Thymus (tissue), 11 donors: ENCODE measurements around the gene RAB27B. TPM values are rescaled to one million over a fixed set of nuclear protein-coding genes. Genes with fewer than 3 reads are reported as not detected.

ENCODE experiments used
- DNase-seq, 9 donors: peaks; one replicate each; pipeline ENCODE4 v3.0.0-alpha.2; 2013; ENCODE audit warnings: low spot score in 9 of 9, low read depth in 6 of 9, missing footprints in 1 of 9
- H3K27ac ChIP-seq, 2 donors: one replicate each; pipeline ENCODE4 v1.5.1; 2013; ENCODE audit warnings: control low read depth in 1 of 2, low read depth in 1 of 2, low read length in 1 of 2, mild to moderate bottlenecking in 1 of 2, moderate library complexity in 1 of 2
- H3K27me3 ChIP-seq, 2 donors: one replicate each; pipeline ENCODE4 v1.5.1; 2013; ENCODE audit warnings: low read length in 1 of 2; ENCODE audit not compliant: control insufficient read depth in 2 of 2, insufficient read depth in 1 of 2
- H3K36me3 ChIP-seq, 2 donors: one replicate each; pipeline ENCODE4 v1.5.1; 2013; ENCODE audit warnings: low read length in 1 of 2, mild to moderate bottlenecking in 1 of 2, moderate library complexity in 1 of 2; ENCODE audit not compliant: control insufficient read depth in 2 of 2, insufficient read depth in 2 of 2
- H3K4me1 ChIP-seq, 2 donors: one replicate each; pipeline ENCODE4 v1.5.1; 2013; ENCODE audit warnings: low read length in 2 of 2; ENCODE audit not compliant: control insufficient read depth in 2 of 2, insufficient read depth in 2 of 2
- H3K4me3 ChIP-seq, 2 donors: one replicate each; pipeline ENCODE4 v1.5.1; 2013; ENCODE audit warnings: low read length in 2 of 2, control low read depth in 1 of 2, mild to moderate bottlenecking in 1 of 2
- H3K9me3 ChIP-seq, 2 donors: one replicate each; pipeline ENCODE4 v1.5.1; 2013; ENCODE audit warnings: low read length in 1 of 2, mild to moderate bottlenecking in 1 of 2; ENCODE audit not compliant: control insufficient read depth in 2 of 2, insufficient read depth in 1 of 2
- WGBS: extraction: QIAGEN DNeasy Blood & Tissue Kit; methylation state at CpG from one replicate; pipeline ENCODE4 v1.1.7; 2013; 5-methylcytosine and 5-hydroxymethylcytosine counted together
- polyA plus RNA-seq: library from polyadenylated mRNA; stranded (reverse); fragments of 200-250 nt; gene quantifications from one replicate; pipeline ENCODE4 v1.2.3, GENCODE V29; 2013
- total RNA-seq: library from RNA; stranded (reverse); fragments of 120-200 nt; gene quantifications from one replicate; pipeline ENCODE4 v1.2.4, GENCODE V29; 2013
- donor health status: healthy.

The RAB27B gene
- total and polyA plus RNA-seq, 2 donors = 1.5 to 1.7 TPM

DNA sequence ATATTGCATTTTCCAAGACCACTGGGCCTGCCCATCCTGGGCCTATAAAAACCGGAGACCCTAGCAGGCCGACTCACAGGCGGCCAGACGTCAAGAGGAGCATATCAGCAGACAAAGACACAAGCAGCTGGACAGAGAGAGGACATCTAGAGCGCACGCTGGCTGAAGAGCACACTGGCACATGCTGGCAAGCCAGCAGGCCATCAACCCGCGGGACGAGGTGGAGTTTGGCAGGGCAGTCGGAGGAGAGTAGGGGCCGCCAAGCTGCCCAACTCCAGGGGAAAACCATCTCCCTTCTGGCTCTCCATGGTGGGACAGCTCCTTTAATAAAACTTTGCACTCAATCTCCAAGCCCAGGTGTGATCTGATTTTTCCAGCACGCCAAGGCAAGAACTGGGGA, 36.6 kb upstream of the RAB27B start:
- no peak for DNase-seq
- peaks cover 0 to 3% of the 10 kb centered on the region in 2 donors for H3K4me1 ChIP-seq
- H3K36me3 ChIP-seq = no peaks in the 10 kb centered on the region
- WGBS = over 99% methylated on average over 12 of the region's 12 CpGs
- H3K27ac ChIP-seq = no peak overlapping the region
- H3K27me3 ChIP-seq = no peaks in the 10 kb centered on the region
- H3K4me3 ChIP-seq = no peak overlapping the region
- peaks cover 0 to 4% of the 10 kb centered on the region in 2 donors for H3K9me3 ChIP-seq

DNA sequence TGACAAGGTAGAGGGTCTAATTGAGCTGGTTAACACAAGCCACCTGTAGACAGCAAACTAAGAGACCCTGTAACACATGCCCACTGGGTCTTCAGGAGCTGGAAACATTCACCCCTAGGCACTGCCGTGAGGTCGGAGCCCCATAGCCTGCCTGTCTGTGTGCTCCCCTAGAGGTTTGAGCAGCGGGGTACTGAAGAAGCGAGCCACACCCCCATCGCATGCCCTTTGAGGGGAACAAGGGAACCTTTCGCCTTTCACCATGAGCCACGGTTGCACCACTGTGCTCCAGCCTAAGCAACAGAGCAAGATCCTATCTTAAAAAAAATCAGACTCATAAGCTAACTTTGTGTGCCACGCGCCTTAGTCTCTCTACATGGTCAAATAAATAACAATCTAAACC, 36.2 kb upstream of the RAB27B start:
- Histone ChIP-seq H3K4me1 (peaks cover 0 to under 1% of the 10 kb centered on the region in 2 donors), H3K36me3 (no peaks in the 10 kb centered on the region), H3K27ac (no peak overlapping the region), H3K9me3 (peaks cover 0 to 4% of the 10 kb centered on the region in 2 donors), H3K27me3 (no peaks in the 10 kb centered on the region), H3K4me3 (no peak overlapping the region)
- DNase-seq = no peak
- 99% methylated on average over 9 of the region's 9 CpGs for WGBS

- no peak for DNase-seq
- H3K27ac ChIP-seq = no peak overlapping the region
- H3K27me3 ChIP-seq = no peaks in the 10 kb centered on the region
- WGBS = 95% methylated on average over 1 of the region's 1 CpG
- H3K4me1 ChIP-seq = no peaks in the 10 kb centered on the region
- peaks cover 0 to 4% of the 10 kb centered on the region in 2 donors for H3K9me3 ChIP-seq
- H3K36me3 ChIP-seq = no peaks in the 10 kb centered on the region
- no peak overlapping the region for H3K4me3 ChIP-seq
These were observed 33.5 kb upstream of the RAB27B start for GRCh38 chr18:54794823-54795222.

DNA sequence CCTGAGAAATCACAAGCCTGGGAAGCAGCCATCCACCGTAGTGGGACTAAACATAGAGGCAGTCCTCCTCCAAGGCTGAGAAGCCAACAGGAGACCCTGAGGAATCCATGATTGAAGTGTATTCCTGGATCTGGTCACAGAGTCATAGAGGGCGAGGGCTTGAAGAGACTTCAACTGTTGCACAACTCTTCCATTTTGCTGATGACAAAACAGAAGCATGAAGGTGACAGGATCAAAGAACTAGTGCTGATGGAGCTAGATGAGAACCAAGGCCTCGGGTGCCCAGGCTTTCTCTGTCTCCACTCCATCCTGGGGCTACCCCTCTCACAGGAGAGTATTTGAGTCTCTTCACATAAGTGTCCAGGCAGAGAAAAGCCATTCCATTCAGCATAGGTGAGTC, 30.1 kb upstream of the RAB27B start:
- Histone ChIP-seq H3K36me3 (no peaks in the 10 kb centered on the region), H3K9me3 (no peaks in the 10 kb centered on the region), H3K4me3 (no peak overlapping the region), H3K27ac (no peak overlapping the region), H3K27me3 (no peaks in the 10 kb centered on the region), H3K4me1 (no peaks in the 10 kb centered on the region)
- no peak for DNase-seq
- 96% methylated on average over 3 of the region's 3 CpGs for WGBS

GRCh38 chr18:54801374-54801773, 26.9 kb upstream of the RAB27B start:
- no peak for DNase-seq
- Histone ChIP-seq H3K27me3 (no peaks in the 10 kb centered on the region), H3K4me1 (peaks cover 0 to 2% of the 10 kb centered on the region in 2 donors), H3K27ac (no peak overlapping the region), H3K9me3 (no peaks in the 10 kb centered on the region), H3K4me3 (no peak overlapping the region), H3K36me3 (no peaks in the 10 kb centered on the region)
- WGBS = 92% methylated on average over 1 of the region's 1 CpG

DNA sequence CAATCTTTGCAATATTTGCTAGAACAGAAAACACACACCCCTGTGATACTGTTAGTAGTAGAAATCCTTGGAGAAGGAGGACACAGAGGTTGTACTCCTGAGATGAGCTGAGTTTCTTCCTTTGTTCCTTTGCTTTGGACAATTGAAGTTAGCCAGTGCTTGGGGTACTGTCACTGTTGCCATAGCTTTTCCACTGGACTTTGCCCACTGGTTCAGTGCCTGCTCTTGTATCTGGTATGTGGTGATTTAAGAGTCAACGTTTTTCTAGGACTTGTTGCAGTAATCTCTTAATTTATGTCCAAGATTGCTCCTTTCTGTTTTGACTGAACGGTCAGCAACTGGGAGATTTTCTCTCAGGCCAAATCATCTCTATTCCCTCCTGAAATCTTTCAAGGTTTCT, 26.1 kb upstream of the RAB27B start:
- H3K36me3 ChIP-seq = no peaks in the 10 kb centered on the region
- peaks cover 0 to 2% of the 10 kb centered on the region in 2 donors for H3K4me1 ChIP-seq
- no peak overlapping the region for H3K4me3 ChIP-seq
- H3K27ac ChIP-seq = no peak overlapping the region
- no peak for DNase-seq
- H3K9me3 ChIP-seq = no peaks in the 10 kb centered on the region
- WGBS = 89% methylated on average over 2 of the region's 2 CpGs
- no peaks in the 10 kb centered on the region for H3K27me3 ChIP-seq

DNA sequence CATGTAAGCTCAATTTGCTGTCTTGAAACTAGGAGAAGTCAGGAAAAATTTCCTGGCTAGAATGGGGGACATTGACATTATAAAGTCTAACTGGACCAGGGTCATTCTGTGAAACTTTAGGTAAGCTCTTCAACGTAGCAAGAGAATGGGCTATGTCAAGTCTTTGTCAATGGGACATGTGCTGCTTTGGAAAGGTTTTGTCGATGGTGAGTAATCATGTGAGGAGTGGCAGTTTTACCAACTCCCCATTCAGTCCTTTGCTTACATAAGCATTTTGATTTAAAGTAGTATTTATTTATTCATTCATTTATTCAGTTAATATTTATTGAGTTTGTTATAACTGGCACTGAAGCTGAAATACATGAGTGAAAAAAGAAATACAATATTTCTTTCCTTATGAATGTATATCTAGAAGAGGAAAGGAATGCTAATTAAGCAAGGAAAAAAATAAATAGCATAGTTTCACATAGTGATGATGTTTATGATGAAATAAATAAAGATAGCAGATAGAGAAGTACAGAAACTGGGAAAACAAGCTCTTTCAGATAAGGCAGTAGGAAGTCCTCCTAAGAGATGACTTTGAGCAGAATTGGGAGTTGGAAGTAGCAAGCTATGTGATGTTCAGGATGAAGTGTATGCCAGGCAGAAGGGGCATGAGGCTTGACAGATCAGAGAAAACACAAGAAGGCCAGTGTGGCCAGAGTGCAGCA, 25.4 kb upstream of the RAB27B start:
- H3K4me1 ChIP-seq = peaks cover 0 to 2% of the 10 kb centered on the region in 2 donors
- no peaks in the 10 kb centered on the region for H3K9me3 ChIP-seq
- H3K27me3 ChIP-seq = no peaks in the 10 kb centered on the region
- no peak overlapping the region for H3K4me3 ChIP-seq
- no peak for DNase-seq
- no peaks in the 10 kb centered on the region for H3K36me3 ChIP-seq
- H3K27ac ChIP-seq = no peak overlapping the region
- WGBS = 96% methylated on average over 2 of the region's 2 CpGs

DNA sequence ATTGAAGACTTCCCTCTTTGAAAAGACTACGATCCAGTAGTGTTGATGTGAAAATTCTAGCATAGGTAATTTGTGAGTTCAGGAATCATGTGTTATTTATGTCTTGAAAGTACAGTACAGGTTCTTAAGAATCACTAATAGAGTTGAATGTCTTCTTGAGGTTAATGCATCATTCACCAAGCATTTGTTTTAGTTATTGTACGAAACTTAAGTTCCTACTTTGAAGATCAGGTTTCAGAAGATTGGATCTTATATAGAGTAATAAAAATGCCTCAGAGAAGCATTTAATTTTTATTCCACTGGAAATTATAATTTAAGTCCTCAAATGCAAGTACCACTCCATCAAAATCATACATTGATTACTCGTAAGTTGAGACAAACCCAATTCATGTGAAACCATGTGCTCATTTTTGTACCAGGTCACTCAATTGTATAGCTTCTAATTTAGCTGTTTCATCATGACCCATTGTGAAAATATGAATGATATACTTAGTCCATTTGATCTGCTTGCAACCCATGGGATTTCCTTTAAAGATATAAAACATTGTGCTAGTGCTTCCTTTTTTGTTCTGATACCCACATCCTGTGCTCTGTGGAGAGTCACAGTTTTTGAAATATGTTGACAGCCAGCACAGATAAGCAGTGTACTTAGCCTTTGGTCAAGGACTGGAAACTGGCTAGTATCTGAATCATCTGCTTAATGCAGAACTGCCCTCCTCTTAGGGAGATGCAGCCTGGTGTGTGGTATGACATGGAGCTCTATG, 22.5 kb upstream of the RAB27B start:
- Histone ChIP-seq H3K4me1 (peaks cover 0 to 2% of the 10 kb centered on the region in 2 donors), H3K27me3 (no peaks in the 10 kb centered on the region), H3K27ac (no peak overlapping the region), H3K4me3 (no peak overlapping the region), H3K9me3 (no peaks in the 10 kb centered on the region), H3K36me3 (no peaks in the 10 kb centered on the region)
- WGBS = 41% methylated on average over 3 of the region's 3 CpGs
- DNase-seq = peak in 3 of 9 donors; percentile 8 to 45 (median 12)

- Histone ChIP-seq H3K9me3 (no peaks in the 10 kb centered on the region), H3K4me1 (peaks cover 0 to 2% of the 10 kb centered on the region in 2 donors), H3K27ac (no peak overlapping the region), H3K4me3 (no peak overlapping the region), H3K36me3 (no peaks in the 10 kb centered on the region), H3K27me3 (no peaks in the 10 kb centered on the region)
- no peak for DNase-seq
These were observed 21.8 kb upstream of the RAB27B start for GRCh38 chr18:54806526-54806925.
